T-helper 2 cell (primary cell): ENCODE data around the gene ATP6V1E1.

Source experiments
- DNase-seq, 5 experiments: peaks; one replicate each; pipeline versions ENCODE4 v3.0.0 to v3.0.0-alpha.2; 2012 to 2022

ATP6V1E1 gene

DNA sequence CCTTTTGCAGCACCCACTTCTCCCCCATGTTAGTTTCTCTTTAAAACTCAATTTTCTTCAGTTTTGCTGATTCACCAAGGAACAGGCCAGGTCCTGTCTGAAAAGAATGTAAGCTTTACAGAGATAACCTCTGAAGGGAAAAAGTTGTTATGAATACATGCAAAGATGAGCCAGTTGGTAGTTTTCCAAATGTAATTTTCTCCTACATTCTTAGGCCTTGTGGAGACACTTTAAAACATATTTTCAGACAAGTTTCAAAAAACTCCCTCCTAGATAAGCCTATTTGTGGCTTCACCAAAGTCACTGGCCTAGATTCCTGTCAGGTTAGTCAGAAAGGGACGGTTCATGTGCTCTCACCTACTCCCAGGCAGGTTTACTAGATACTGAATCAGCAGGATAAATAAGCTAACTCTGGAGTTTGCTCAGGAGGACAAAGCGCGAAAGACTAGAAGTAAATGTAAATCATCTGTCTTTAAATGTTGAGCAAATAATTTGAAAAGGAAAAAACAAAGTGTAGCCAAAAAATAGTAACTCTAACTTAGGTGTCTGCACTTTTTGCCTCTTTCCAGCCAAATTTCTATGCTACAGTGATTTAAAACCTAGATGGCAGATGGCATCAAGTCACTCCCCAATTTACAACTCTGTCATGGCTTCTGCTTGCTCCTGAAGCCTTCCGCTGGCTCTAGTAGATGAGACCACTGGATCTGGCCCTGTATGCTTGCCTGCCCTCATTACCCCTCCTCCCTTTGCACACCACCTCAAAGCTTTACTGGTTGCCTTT lies 4.9 kb upstream of the ATP6V1E1 start:
- DNase-seq = no peak

DNA sequence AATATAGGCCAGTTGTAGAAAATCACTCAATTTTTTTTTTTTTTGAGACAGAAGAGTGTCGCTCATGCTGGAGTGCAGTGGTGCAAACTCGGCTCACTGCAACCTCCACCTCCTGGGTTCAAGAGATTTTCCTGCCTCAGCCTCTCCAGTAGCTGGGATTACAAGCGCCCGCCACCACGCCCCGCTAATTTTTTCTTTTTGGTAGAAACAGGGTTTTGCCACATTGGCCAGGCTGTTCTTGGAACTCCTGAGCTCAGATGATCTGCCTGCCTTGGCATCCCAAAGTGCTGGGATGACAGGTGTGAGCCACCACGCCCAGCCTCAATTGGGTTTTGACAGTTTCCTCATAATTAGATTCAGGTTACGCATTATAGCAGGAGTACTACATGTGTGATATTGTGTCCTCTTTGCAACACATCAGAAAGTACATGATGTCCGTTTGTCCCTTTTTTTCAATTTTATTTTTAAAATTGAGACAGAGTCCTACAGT lies 2.6 kb upstream of the ATP6V1E1 start:
- DNase-seq = no peak

- DNase-seq = no peak
These were observed 1.1 kb upstream of the ATP6V1E1 start for GRCh38 chr22:17629641-17630040.

- no peak for DNase-seq
These were observed 582 bp upstream of the ATP6V1E1 start for GRCh38 chr22:17629173-17629489.

DNA sequence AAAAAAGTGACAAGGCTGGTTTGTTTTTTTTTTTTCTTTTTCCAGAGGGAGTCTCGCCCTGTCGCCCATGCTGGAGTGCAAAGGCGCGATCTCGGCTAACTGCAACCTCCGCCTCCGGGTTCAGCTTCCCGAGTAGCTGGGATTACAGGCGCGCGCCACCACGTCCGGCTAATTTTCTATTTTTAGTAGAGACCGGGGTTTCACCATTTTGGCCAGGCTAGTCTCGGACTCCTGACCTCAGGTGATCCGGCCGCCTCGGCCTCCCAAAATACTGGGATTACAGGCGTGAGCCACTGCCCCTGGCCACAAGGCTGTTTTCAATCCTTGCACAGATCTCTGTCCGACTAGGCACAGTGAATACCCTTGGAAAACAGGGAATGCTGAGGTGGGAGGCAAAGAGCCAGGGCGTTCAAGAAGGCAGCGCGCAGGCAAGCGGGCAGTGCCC lies 566 bp downstream of the ATP6V1E1 start:
- DNase-seq = no peak

GRCh38 chr22:17613280-17613679 lies 15.3 kb downstream of the ATP6V1E1 start:
- DNase-seq = no peak

- DNase-seq = no peak
These were observed 16.5 kb downstream of the ATP6V1E1 start for GRCh38 chr22:17612057-17612456.

- no peak for DNase-seq
These were observed 20.5 kb downstream of the ATP6V1E1 start for GRCh38 chr22:17607891-17608521.

DNA sequence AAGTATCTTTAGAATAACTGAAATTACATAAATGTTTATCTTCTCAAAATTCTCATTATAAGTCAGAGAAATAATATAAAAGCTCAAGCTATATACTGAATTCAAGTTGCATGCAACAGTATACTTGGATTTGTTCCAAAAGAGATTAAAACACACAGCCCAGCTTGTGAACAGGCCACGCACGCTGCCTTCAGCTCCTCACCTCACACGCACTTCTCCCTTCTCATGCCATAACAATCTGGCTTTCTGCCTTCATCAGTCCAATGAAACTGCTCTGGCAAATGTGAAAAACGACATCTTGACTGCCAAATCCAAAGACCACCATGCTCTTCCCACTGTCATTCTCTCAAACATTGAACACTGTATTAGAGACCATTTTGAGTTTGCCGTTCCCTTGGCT lies 22.1 kb downstream of the ATP6V1E1 start:
- DNase-seq = no peak

DNA sequence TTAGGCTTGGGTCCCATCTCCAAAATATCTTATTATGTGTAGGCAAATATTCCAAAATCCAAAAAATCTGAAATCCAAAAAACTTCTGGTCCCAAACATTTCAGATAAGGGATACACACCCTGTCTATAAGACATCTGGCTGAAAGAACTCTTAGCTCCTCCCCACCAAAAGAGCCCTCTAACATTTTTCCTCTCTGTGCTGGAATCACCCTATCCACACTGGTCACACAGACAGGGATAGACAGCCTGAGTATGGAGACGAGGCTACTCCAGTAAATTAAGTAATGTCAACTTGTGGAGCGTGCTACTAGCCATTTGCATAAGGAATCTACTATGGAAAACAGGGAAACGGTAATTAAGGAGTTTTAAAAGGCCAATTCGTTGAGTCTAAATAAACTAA lies 24.9 kb downstream of the ATP6V1E1 start:
- no peak for DNase-seq

- DNase-seq = no peak
These were observed 27.5 kb downstream of the ATP6V1E1 start for GRCh38 chr22:17601031-17601430.

GRCh38 chr22:17598318-17598717 lies 30.2 kb downstream of the ATP6V1E1 start:
- DNase-seq = no peak

DNA sequence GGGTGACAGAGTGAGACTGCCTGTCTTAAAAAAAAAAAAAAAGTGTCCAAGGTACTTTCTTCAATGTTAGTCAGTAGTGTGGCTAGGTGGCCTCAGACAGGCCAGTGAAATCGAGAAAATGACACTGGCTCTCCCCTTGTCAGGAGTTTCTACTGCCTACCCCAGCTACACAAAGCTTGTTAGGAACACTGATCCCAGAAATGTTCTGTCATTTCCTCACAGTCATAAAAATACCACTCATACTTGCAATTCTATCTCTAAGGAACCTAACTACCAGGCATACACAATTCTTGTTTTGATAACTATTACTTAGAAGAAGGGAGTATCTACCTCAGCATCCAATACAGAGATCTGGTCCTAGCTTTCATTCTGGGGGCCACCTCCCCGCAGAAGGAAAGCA lies 31.3 kb downstream of the ATP6V1E1 start:
- DNase-seq = no peak

- no peak for DNase-seq
These were observed 32.3 kb downstream of the ATP6V1E1 start for GRCh38 chr22:17596226-17596625.

DNA sequence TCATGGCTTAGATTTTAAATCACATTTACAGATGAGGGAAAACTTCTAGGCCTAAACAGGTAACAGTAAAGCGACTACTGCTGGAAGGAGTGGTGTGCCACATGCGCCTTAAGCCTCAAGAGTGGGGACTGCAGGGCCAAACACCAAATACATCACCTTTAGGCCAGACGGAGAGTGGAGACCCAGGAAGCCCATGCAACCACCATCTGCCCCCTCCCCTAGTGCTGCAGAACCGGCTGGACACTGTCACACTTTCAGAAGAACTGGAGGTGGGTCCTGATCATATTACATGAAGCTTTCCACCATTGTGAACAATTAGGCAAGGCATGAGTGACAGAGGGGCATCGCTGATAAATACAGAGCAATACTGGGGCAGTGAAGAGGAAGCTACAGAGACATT lies 36.3 kb downstream of the ATP6V1E1 start:
- DNase-seq = no peak

DNA sequence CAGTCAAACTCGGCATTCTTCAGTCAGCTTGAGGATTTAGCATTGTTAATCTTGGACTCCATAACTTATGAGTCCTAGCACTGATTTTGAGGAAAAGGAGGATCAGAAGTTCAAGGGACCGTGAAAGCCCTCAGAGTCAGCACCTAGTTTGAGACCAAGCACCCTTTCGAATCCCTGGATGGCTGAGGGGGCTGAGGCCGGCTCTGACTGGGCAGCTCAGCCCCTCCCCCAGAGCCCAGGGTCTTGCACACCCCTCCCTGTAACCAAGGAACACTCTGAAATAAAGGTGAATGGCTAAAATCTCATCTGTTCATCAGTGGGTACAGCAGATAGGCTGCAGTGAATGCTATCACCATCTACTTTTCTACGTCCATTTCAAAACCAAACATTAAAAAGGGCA lies 38.0 kb downstream of the ATP6V1E1 start:
- no peak for DNase-seq

DNA sequence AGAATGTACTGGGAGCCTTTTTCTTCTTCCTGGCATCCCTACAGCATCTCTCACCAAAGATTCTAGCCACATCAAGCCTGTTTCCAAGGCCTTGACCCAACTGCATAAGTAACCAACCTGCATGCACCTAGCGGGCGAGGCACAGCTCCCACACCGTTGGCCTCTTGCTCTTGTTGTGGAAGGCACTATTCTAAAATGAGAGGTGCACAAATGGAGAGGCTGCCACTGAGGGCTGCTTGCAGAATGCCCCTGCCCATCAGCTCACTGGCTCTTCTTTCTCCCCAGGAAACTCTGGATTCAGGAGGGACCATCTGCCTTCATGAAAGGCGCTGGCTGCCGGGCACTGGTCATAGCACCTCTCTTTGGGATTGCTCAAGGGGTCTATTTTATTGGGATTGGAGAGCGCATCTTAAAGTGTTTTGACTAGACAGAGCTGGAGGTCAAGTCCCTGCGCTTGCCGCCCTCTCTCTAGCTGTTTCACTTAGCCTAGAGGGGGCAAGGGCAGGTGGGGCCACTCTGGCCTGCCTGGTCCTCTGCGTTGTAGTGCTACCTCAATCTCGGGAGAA lies 38.7 kb downstream of the ATP6V1E1 start:
- no peak for DNase-seq

- DNase-seq = no peak
These were observed 39.9 kb downstream of the ATP6V1E1 start for GRCh38 chr22:17588606-17589005.

GRCh38 chr22:17587629-17588028 lies 40.9 kb downstream of the ATP6V1E1 start:
- no peak for DNase-seq

DNA sequence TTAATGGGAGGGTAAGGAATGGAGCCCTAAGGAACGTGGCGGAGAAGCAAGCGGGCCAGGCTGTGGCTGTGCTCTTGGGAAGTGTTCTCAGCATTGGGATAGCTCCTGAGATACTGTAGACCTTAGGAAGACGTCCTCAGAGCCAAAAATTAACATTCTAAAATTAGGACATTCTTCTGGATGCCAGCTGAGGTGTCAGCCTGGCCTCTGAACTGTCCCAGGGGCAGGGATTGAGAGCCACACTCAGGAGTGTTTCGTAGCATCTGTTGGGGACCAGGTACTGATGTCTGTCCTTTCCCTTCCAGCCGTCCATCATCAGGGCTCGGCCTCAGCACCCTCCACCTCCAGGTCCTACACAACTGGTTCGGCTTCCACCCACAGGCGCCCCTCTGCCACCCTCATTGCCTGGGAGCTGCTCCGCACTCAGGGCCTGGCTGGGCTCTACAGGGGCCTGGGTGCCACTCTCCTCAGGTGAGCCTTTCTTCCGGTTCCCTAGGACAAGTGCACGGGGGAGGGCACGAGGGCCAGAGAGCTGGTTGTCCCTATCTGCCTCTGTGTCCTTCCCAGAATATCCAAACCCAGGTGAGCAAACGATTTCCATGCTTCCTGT lies 41.6 kb downstream of the ATP6V1E1 start:
- DNase-seq = no peak

DNA sequence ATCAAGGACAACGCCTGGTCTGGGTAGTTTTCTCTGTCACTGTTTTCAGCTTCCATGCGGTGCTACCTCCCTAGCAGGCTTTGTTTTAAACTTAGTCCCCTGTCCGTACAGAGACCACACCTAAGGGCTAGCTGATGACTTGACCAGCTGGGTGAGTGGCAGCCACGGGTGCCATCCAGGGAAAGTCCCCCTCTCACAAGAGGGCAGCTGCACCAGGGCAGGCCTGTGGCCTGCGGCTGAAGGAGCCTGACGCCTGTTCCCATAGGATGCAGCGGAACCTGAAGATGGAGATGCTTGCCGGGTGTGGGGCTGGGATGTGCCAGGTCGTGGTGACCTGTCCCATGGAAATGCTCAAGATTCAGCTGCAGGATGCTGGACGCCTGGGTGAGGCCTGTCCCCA lies 45.4 kb downstream of the ATP6V1E1 start:
- DNase-seq = no peak

DNA sequence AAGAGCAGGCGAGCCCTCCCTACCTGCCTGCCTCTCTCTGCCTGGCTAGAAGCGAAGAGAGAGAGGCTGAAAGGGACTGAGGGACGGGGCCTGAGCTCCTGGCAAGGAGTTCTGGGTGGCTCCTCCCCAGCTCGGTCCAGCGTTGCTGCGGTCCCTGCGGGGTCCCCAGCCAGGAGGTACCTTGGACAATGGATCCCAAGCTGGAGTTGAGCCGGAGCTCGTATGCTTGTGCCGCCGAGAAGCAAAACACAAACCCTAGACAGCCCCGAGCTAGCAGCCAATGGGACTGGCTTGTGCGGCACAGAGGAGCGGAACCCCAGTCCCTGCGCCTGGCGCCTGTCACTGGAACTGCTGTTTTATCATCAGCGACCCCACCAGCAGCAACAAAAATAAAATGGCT lies 46.9 kb downstream of the ATP6V1E1 start:
- DNase-seq = no peak

GRCh38 chr22:17581056-17581455 lies 47.5 kb downstream of the ATP6V1E1 start:
- DNase-seq = no peak
